Fibroblast of lung (primary cell): ENCODE data around the gene CELSR2. TPM values are rescaled to one million over a fixed set of nuclear protein-coding genes. Genes with fewer than 3 reads are reported as not detected.
A peak's percentile ranks its signal among the peaks of the same experiment; 100 is the strongest.

Source experiments
- DNase-seq, 2 donors: peaks; one replicate each; pipeline versions ENCODE4 v3.0.0 to v3.0.0-alpha.2; 2010; ENCODE audit warnings: low read depth in 2 of 2
- H2AFZ ChIP-seq: 2 replicates; pipeline ENCODE4 v1.5.1; 2012; ENCODE audit warnings: low read length, control low read depth, inconsistent platforms
- H3K27ac ChIP-seq: 2 replicates; pipeline ENCODE4 v1.5.1; 2011; ENCODE audit warnings: low read length, control low read depth; ENCODE audit not compliant: insufficient read depth
- H3K27me3 ChIP-seq: 2 replicates; pipeline ENCODE4 v1.5.1; 2011; ENCODE audit warnings: mild to moderate bottlenecking, low read length; ENCODE audit not compliant: control insufficient read depth, insufficient read depth
- H3K36me3 ChIP-seq: 2 replicates; pipeline ENCODE4 v1.5.1; 2011; ENCODE audit warnings: low read length; ENCODE audit not compliant: control insufficient read depth, insufficient read depth
- H3K4me1 ChIP-seq: 2 replicates; pipeline ENCODE4 v1.5.1; 2011; ENCODE audit warnings: low read length; ENCODE audit not compliant: control insufficient read depth, insufficient read depth; ENCODE audit errors: extremely low read depth
- H3K4me2 ChIP-seq: 2 replicates; pipeline ENCODE4 v1.5.1; 2011; ENCODE audit warnings: low read length, control low read depth; ENCODE audit not compliant: insufficient read depth; ENCODE audit errors: extremely low read depth
- H3K4me3 ChIP-seq, 4 experiments: fragments of 200-600 bp in 1 of 4; sonication (generic) in 1 of 4; replicated peaks in 1 of 4; 2 replicates each; pipeline ENCODE4 v1.5.1; 2011 to 2016; ENCODE audit warnings: low read length in 4 of 4, low read depth in 3 of 4, mild to moderate bottlenecking in 3 of 4, control low read depth in 2 of 4, inconsistent platforms in 1 of 4, mixed read lengths in 1 of 4; ENCODE audit not compliant: insufficient read depth in 1 of 4; ENCODE audit errors: control extremely low read depth in 1 of 4
- H3K79me2 ChIP-seq: 2 replicates; pipeline ENCODE4 v1.5.1; 2012; ENCODE audit warnings: mild to moderate bottlenecking, low read length, inconsistent platforms; ENCODE audit not compliant: control insufficient read depth, insufficient read depth
- H3K9ac ChIP-seq: 2 replicates; pipeline ENCODE4 v1.5.1; 2011; ENCODE audit warnings: mild to moderate bottlenecking, low read length, control low read depth; ENCODE audit not compliant: insufficient read depth
- H3K9me3 ChIP-seq: 2 replicates; pipeline ENCODE4 v1.5.1; 2012; ENCODE audit warnings: low read depth, low read length; ENCODE audit not compliant: control insufficient read depth, insufficient read depth
- H4K20me1 ChIP-seq: 2 replicates; pipeline ENCODE4 v1.5.1; 2011; ENCODE audit warnings: low read length; ENCODE audit not compliant: control insufficient read depth, insufficient read depth; ENCODE audit errors: extremely low read depth
- CTCF ChIP-seq, 2 donors: IDR thresholded peaks in 1 of 2; conservative IDR thresholded peaks in 1 of 2; 1 replicate in 1 of 2; 2 replicates in 1 of 2; pipeline ENCODE4 v1.5.1; 2011 to 2012; ENCODE audit warnings: low read length in 2 of 2, control low read depth in 1 of 2, inconsistent platforms in 1 of 2, low read depth in 1 of 2, mild to moderate bottlenecking in 1 of 2
- EZH2 ChIP-seq: IDR thresholded peaks from 2 replicates; pipeline ENCODE4 v1.5.1; 2012; ENCODE audit warnings: low read length, control low read depth, mild to moderate bottlenecking; ENCODE audit errors: missing control alignments
- polyA plus RNA-seq, 2 donors: library from polyadenylated mRNA; depleted of rRNA in 1 of 2; stranded (reverse) in 1 of 2; unstranded in 1 of 2; fragments of >200 nt; gene quantifications; 2 replicates each; pipeline ENCODE4 v1.2.1, GENCODE V29; 2011 to 2012; ENCODE audit warnings: missing spikeins in 1 of 2
- total RNA-seq: library from RNA; depleted of rRNA; stranded (reverse); fragments of >200 nt; gene quantifications from 2 replicates; pipeline ENCODE4 v1.2.1, GENCODE V29; 2014

Gene CELSR2
- total and polyA plus RNA-seq, 2 donors (not counting 1 experiment from before 2014, with no cell fraction given): 0.67 to 3.5 TPM

GRCh38 chr1:109252167-109252892 is 3.0 kb downstream of the CELSR2 start:
- no peaks in the 10 kb centered on the region for H4K20me1 ChIP-seq
- H3K4me2 ChIP-seq: no peak overlapping the region
- no peak for DNase-seq
- no peak overlapping the region for H3K4me3 ChIP-seq
- no peaks in the 10 kb centered on the region for H3K9me3 ChIP-seq
- no peak overlapping the region for H3K27ac ChIP-seq
- no peaks in the 10 kb centered on the region for H3K79me2 ChIP-seq
- H2AFZ ChIP-seq: no peak overlapping the region
- H3K4me1 ChIP-seq: peaks cover 5% of the 10 kb centered on the region
- TF ChIP-seq CTCF (conservative IDR thresholded peaks at IDR 0.05 in 1 of 2, IDR thresholded peaks at IDR 0.05 in 1 of 2; ENCODE audit: low read depth in 1 of 2, low read length in 2 of 2) (no peak), EZH2 (no peak)
- no peak overlapping the region for H3K9ac ChIP-seq
- no peaks in the 10 kb centered on the region for H3K36me3 ChIP-seq
- H3K27me3 ChIP-seq: no peaks in the 10 kb centered on the region

DNA sequence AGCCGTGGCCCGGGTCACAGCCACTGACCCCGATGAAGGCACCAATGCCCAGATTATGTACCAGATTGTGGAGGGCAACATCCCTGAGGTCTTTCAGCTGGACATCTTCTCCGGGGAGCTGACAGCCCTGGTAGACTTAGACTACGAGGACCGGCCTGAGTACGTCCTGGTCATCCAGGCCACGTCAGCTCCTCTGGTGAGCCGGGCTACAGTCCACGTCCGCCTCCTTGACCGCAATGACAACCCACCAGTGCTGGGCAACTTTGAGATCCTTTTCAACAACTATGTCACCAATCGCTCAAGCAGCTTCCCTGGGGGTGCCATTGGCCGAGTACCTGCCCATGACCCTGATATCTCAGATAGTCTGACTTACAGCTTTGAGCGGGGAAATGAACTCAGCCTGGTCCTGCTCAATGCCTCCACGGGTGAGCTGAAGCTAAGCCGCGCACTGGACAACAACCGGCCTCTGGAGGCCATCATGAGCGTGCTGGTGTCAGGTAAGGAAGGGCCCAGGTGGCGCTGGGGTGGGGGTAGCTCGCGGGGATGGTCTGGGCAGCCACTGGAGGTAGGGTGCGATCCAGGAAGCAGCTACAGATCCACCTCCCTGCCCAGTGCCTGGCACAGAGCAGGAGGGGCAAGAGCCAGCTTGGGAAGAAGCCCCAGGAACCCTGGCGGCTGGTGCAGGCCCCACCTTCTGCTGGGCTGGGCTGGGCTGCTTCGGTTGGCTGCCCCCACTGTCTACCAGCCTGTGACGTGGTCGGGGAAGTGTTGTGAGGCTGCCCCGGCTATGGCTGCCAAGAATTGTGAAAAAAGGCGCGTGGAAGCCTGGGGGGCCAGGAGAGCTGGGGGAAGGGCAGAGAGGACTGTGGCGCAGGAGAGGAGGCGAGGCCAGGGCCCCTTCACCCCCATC is 3.8 kb downstream of the CELSR2 start:
- H3K79me2 ChIP-seq: no peaks in the 10 kb centered on the region

More for the DNA sequence above, 3.8 kb downstream of the CELSR2 start:
- Histone ChIP-seq H3K36me3 (no peaks in the 10 kb centered on the region), H3K4me3 (no peak overlapping the region), H3K9me3 (no peaks in the 10 kb centered on the region), H3K27me3 (no peaks in the 10 kb centered on the region), H3K27ac (no peak overlapping the region), H3K9ac (no peak overlapping the region), H4K20me1 (no peaks in the 10 kb centered on the region), H3K4me1 (peaks cover 5% of the 10 kb centered on the region), H3K4me2 (no peak overlapping the region), H2AFZ (no peak overlapping the region)
- DNase-seq: peak; percentile 13 to 42
- TF ChIP-seq EZH2 (no peak), CTCF (conservative IDR thresholded peaks at IDR 0.05 in 1 of 2, IDR thresholded peaks at IDR 0.05 in 1 of 2; ENCODE audit: low read depth in 1 of 2, low read length in 2 of 2) (no peak)
